IPS-18c (cell line): ENCODE data around the gene LHX5.

Source experiments
- H3K4me3 ChIP-seq: 2 replicates; pipeline ENCODE4 v1.7.0; 2013; ENCODE audit warnings: low read depth, mild to moderate bottlenecking, low read length, moderate library complexity; ENCODE audit not compliant: insufficient read depth
- H3K9me3 ChIP-seq: one replicate; pipeline ENCODE4 v1.6.1; 2013; ENCODE audit warnings: mild to moderate bottlenecking, low read length, moderate library complexity; ENCODE audit not compliant: control insufficient read depth, insufficient read depth

The LHX5 gene

GRCh38 chr12:113459981-113460380 is 11.7 kb downstream of the LHX5 start:
- no peak overlapping the region for H3K4me3 ChIP-seq

DNA sequence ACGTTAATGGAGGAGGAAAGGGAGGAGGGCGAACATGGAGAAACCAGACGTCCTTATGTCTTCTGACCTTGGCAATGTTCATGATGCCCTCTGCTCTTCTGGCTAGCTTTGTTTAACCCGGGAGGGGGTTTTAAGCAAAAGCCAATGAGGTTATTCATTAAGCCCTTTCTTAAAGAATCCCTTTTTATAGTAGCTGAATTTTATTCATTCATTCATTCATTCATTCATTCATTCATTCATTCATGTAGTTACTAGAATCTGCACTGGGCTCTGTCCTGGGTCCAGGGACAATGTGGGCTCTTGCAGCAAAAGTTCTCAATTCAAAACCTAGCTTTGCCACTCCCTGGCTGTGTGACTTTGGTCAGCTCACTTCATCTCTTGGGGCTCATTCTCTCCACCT is 14.0 kb downstream of the LHX5 start:
- Histone ChIP-seq H3K4me3 (no peak overlapping the region), H3K9me3 (no peaks in the 10 kb centered on the region)

More at GRCh38 chr12:113459981-113460380, 11.7 kb downstream of the LHX5 start:
- H3K9me3 ChIP-seq: no peaks in the 10 kb centered on the region

- H3K4me3 ChIP-seq: no peak overlapping the region
- no peaks in the 10 kb centered on the region for H3K9me3 ChIP-seq
Observed at GRCh38 chr12:113457185-113457584, 14.5 kb downstream of the LHX5 start.

GRCh38 chr12:113456761-113457160 is 14.9 kb downstream of the LHX5 start:
- Histone ChIP-seq H3K4me3 (no peak overlapping the region), H3K9me3 (no peaks in the 10 kb centered on the region)

- no peaks in the 10 kb centered on the region for H3K9me3 ChIP-seq
- no peak overlapping the region for H3K4me3 ChIP-seq
Observed at GRCh38 chr12:113456199-113456598, 15.5 kb downstream of the LHX5 start.

GRCh38 chr12:113453330-113453729 is 18.3 kb downstream of the LHX5 start:
- no peak overlapping the region for H3K4me3 ChIP-seq
- H3K9me3 ChIP-seq: no peaks in the 10 kb centered on the region

DNA sequence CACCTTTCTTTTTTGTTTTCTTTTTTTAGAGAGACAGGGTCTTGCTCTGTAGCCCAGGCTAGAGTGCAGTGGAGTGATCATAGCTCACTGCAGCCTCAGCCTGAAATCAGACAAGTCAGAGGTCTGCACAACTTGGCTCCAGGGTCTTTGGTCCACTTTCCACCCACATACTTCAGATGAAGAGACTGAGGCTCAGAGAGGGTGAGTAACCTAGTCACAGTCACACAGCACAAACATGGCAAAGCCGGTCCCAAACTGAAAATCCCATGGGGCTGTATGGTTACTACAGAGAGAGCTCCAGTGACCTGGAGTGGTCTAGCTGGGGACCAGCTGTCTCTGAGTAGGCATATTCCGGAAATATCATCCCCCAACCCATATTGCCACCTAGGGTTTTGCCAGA is 19.2 kb downstream of the LHX5 start:
- no peaks in the 10 kb centered on the region for H3K9me3 ChIP-seq
- H3K4me3 ChIP-seq: no peak overlapping the region

DNA sequence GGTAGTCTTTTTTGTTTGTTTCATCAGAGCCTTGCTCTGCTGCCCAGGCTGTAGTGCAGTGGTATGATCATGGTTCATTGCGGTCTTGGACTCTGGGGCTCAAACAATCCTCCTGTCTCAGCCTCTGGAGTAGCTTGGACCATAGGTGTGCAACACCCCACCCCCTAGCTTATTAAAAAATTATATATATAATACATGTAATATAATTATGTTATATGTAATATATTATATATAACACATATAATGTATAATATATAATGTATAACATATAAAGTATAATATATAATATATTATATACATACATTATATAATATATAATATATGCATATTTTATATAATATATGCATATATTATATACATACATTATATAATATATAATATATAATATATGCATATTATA is 21.8 kb downstream of the LHX5 start:
- no peaks in the 10 kb centered on the region for H3K9me3 ChIP-seq
- no peak overlapping the region for H3K4me3 ChIP-seq

DNA sequence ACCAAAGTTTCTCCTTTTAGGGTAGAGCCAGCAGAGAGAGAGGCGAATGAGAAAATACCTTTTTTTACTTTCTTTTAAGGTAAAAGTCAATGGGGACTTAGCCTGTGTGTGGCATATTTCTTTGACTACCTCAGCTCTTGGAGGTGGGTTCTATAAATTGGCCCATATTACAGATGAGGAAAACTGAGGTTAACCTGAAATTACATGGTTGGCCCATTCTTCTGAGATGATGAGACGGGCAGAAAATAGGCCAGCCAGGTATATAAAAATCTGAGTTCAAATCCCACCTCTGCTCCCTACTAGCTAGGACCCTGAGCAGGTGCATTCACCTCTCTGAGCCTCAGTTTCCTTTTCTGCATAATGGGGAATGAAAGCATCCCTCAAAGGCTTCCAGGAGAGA is 22.4 kb downstream of the LHX5 start:
- H3K9me3 ChIP-seq: no peaks in the 10 kb centered on the region

GRCh38 chr12:113448873-113449272 is 22.8 kb downstream of the LHX5 start:
- Histone ChIP-seq H3K9me3 (no peaks in the 10 kb centered on the region), H3K4me3 (no peak overlapping the region)

More for the DNA sequence above, 22.4 kb downstream of the LHX5 start:
- no peak overlapping the region for H3K4me3 ChIP-seq

- Histone ChIP-seq H3K9me3 (no peaks in the 10 kb centered on the region), H3K4me3 (no peak overlapping the region)
Observed at GRCh38 chr12:113445544-113446171, 26.0 kb downstream of the LHX5 start.

GRCh38 chr12:113443030-113443539 is 28.6 kb downstream of the LHX5 start:
- no peaks in the 10 kb centered on the region for H3K9me3 ChIP-seq
- no peak overlapping the region for H3K4me3 ChIP-seq

DNA sequence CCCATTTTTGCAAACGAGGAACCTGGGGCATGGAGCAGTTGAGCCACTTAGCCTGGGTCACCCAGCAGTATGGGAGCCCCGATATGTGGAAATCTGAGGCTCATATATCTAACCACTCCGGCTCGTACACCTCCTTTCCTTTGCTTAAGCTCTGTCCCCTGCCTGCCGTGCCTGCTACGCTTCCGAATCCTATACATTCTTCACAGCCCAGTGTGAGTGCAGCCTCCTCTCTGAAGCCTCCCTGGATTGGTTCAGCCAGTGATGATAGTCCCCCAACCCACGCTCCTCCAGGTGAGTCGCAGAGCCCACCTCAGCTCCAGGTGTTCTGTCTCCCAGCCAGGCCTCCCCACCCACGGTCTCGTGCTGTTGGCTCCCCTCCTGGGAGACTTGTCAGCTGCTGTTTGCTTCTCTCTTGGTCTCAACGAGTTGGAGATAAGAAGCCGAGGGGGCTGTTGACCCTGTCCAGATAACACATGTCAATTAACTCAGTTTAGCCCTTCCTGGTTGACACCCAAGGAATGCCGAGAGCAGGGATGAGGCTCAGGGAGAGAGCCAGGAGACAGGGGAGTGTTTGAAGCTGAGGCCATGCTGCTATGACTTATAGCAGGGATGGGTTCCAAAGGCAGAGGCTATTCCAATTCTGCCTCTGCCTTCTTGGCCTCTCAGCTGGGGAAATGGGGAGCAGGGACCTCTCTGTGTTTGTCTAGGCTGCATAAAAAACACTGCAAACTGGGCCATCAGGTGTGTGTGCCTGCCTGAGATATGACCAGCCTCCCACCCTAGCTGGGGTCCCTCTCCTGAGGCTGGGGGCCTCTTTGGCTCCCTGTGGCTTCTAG is 30.5 kb downstream of the LHX5 start:
- Histone ChIP-seq H3K4me3 (no peak overlapping the region), H3K9me3 (no peaks in the 10 kb centered on the region)

GRCh38 chr12:113440336-113440735 is 31.3 kb downstream of the LHX5 start:
- no peak overlapping the region for H3K4me3 ChIP-seq
- H3K9me3 ChIP-seq: no peaks in the 10 kb centered on the region

DNA sequence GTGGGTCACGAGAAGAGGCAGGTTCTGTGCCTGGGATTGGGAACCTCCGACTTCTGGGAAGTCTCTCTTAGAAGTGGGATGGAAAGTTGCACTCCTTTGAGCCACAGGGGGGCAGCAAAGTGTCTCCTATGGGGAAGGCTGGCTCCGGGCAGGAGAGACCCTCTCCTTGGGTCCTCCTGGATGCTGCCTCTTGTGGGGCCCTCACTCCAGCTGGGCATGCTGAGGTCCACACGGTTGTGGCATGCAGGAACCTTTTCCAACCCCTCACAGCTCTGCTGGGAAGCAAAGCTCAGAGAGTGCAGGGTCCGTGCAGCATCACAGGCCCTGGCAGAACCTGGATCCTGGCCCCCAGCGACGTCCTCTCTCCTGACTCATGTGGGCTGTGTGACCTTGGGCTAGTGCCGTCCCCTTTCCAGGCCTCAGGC is 32.1 kb downstream of the LHX5 start:
- H3K9me3 ChIP-seq: no peaks in the 10 kb centered on the region
- no peak overlapping the region for H3K4me3 ChIP-seq

GRCh38 chr12:113439301-113439597 is 32.4 kb downstream of the LHX5 start:
- H3K9me3 ChIP-seq: no peaks in the 10 kb centered on the region
- H3K4me3 ChIP-seq: no peak overlapping the region

GRCh38 chr12:113438523-113439300 is 33.0 kb downstream of the LHX5 start:
- no peaks in the 10 kb centered on the region for H3K9me3 ChIP-seq
- H3K4me3 ChIP-seq: no peak overlapping the region

GRCh38 chr12:113437729-113438100 is 34.0 kb downstream of the LHX5 start:
- Histone ChIP-seq H3K9me3 (no peaks in the 10 kb centered on the region), H3K4me3 (no peak overlapping the region)
